Hematopoietic multipotent progenitor cell treated with erythropoietin and hydrocortisone succinate and interleukin-3 and kit ligand, for 4 days (in vitro differentiated cells): ENCODE results near the gene GIT2.

ENCODE experiments used
- DNase-seq: peaks from one replicate; pipeline ENCODE4 v3.0.0-alpha.2; 2015

The GIT2 gene

DNA sequence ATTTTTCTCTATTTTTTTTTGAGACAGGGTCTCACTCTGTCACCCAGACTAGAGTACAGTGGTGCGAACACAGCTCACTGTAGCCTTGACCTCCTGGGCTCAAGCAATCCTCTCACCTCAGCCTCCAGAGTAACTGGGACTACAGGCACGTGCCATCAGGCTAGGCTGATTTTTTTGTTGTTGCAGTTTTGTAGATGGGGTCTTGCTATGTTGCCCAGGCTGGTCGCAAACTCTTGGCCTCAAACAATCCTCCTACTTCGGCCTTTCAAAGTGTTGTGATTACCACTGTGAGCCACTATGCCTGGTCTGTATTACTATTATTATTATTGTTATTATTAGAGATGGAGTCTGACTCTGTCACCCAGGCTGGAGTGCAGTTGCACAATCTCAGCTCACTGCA, 23.3 kb downstream of the GIT2 start:
- DNase-seq: no peak

- no peak for DNase-seq
These were observed 27.4 kb downstream of the GIT2 start for GRCh38 chr12:109968801-109969200.

DNA sequence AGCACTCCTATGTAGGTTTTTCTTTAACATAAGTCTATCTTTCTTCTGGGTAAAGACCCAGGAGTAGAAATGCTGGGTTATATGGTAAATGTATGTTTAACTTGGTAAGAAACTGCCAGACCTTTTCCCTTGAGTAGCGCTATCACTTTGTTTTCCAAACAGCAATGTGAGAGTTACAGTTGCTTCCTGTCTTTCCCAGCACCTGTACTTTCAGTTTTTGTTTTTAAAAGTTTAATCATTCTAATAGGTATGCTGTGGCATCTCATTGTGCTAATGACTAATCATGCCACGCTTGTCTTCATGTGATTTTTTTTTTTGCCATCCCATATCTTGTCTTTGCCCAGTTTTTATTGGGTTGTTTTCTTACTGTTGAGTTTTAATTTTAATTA, 28.1 kb downstream of the GIT2 start:
- DNase-seq: no peak

- DNase-seq: no peak
These were observed 28.7 kb downstream of the GIT2 start for GRCh38 chr12:109967383-109968031.

DNA sequence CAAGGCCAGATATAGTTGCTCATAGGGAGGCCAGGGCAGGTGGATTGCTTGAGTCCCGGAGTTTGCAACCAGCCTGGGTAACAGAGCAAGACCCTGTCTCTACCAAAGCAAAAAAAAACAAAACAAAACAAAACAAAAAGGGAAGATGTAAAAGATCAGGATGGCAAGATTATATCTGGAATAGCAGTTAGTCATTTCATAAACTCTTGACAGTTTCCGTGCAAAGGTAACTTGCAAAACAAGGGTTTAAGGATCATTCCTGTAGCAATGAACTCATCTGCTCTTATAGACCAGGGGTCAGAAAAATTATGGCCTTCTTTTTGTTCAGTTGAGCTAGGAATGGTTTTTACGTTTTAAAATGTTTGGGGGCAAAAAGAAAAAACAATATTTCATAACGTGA, 29.6 kb downstream of the GIT2 start:
- DNase-seq: no peak

DNA sequence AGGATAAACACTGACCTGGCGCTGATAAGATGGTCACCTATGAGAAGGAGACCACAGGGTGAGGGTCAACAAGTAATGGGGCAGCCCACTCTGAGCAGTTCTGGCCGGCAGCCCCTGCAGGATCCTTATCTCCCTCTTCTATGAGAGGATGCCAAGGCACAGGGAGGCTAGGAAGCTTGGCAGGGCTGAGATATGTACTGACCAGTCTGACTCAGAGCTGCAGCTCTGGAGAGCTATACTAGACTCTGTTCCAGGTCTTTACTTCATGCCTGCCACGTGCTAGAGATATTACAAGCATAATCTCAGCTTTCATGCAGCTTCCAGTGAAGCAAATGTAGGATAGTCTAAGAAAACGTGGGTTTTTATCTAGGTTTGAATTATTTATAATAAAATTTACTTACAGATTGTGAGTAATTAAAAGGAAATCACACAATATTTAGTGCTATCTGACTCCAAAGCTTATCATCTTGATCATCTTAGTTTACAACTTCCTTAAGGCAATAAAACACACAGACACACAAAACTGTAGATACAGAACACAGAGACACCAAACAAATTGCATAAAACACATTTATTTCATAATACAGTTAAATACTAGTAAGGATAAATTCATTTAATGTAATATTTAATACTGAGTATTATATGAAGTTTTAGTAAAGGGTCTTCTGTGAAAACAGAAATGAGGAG, 32.3 kb downstream of the GIT2 start:
- no peak for DNase-seq

- DNase-seq: no peak
These were observed 32.8 kb downstream of the GIT2 start for GRCh38 chr12:109963330-109963729.

- no peak for DNase-seq
These were observed 33.8 kb downstream of the GIT2 start for GRCh38 chr12:109962398-109962797.

GRCh38 chr12:109961612-109962011, 34.6 kb downstream of the GIT2 start:
- DNase-seq: no peak

- DNase-seq: no peak
These were observed 35.0 kb downstream of the GIT2 start for GRCh38 chr12:109961201-109961600.

DNA sequence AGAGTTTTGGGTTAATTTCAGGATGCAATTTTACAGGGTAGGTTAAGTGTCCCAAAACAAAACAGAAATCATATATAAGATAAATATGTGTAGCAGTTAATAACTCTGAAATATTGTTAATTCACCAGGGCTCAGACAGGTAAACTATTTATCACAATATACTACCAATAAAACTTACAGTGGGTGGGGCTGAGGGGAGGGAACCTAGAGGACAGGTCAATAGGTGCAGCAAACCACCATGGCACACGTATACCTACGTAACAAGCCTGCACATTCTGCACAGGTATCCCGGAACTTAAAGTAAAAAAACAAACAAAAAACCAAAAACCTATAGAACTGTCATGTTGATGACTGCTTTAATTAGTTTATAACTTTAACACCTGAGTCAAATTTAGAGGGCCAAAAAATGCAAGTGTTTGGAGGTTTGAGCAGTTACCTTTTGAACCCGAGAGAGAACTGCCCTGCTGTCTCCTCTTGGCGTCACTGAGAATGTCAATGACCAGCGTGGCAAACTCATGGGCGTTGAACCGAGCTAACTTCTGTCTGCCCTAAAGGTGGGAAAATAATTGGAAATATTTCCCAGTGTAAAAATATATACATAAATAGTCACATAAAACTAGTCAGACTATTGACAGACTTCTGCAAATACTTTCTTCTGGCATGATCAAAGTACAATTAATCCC, 36.6 kb downstream of the GIT2 start:
- DNase-seq: no peak

DNA sequence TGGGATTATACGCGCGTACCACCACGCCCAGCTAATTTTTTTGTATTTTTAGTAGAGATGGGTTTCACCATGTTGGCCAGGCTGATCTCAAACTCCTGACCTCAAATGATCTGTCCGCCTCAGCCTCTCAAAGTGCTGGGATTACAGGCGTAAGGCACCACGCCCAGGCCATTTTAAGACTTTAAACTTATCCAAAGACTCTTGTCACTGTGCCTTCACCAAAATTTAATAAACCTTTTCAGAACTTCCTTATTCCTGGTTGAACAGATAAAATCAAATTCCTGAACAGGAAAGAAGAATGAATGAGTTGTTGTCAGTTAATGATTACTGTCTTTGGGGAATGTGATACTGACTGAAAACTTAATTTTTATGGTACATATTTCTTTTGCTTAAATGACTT, 37.8 kb downstream of the GIT2 start:
- no peak for DNase-seq

DNA sequence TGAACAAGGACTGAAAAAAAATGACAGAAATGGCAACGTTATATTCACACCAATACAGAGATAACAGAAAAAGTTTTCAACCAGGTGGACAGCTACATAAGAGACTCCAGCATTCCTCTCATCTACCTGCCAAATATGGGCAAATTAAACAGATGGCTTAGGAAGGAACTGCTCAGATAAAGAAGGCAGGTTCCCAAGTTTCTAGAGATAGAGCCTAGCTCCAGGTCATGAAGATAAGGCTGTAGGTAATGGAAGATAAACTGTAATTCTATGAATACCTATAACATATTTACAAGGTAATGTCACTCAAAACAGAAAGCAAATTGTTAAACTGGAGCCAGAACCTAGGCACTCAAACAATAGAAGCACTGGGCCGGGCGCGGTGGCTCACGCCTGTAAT, 42.5 kb downstream of the GIT2 start:
- no peak for DNase-seq

GRCh38 chr12:109952873-109953272, 43.3 kb downstream of the GIT2 start:
- no peak for DNase-seq

DNA sequence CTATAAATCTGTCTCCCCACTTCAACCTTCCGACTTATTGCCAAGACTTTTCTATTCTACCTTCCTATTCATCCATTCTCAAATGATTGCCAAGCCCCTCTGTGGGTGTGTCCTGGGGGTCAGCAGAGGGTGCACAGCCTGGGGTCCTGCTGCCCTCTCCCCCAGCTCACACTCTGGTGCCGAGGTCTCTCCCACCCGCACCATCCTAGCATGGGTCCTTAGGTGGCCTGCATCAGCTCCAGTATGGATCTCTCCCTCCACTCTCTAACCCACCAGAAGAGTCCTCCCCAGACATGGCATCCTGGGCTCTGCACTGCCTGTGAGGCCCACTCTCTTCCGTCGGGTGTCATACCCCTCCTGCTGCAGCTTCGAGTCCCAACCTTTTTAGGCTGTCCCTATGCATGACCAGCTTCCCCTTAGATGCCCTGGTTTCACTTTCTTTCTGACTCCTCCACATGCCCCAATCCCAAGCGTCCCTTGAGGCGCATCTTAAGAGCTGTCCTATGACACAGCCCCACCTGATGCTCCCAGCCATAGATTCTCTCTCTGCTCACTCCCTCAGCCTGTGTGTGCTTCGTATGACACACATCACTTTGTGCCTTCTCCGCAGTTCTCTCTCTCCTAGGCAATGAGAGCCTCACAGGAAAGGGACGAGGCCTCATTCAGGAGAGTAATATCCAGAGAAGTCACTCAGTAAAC, 43.9 kb downstream of the GIT2 start:
- no peak for DNase-seq

GRCh38 chr12:109951751-109952150, 44.4 kb downstream of the GIT2 start:
- no peak for DNase-seq

DNA sequence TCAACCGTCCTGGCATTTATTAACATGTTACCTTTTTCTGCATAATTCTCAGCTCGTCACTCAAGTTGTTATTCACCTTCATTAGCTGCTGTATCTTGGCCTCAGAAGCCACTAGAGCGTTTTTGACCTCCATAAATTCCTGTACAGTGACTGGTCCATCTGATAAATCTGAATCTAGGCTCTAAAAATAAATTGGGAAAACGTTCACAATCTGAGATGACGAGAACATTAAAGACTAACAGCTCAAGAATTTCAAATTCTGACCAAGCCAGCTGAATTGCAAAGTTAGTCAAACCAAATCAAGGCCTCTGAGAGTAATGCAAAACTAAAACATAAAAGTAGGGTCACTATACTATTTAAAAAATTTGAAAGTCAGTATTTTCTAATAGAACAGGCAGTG, 45.0 kb downstream of the GIT2 start:
- DNase-seq: no peak

GRCh38 chr12:109950625-109951024, 45.5 kb downstream of the GIT2 start:
- no peak for DNase-seq

DNA sequence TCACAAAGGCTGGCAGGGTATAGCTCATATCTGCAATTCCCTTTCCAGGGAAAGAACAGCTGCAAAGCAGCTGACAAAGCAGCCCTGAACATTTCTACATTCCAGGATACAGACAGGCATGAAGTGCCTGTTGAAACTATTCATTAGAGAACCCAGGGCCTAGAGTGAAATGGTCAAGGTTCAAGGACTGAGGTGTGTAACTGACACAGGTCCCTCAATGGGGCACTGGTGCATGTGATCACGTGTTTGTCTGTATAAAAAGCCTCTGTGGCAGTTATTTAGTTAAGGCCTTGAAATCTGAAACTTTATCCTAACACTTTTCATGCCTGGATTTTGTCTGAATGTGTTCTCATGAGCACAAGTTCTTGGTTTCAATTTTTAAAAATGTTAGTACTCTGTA, 47.1 kb downstream of the GIT2 start:
- DNase-seq: no peak

- DNase-seq: no peak
These were observed 47.8 kb downstream of the GIT2 start for GRCh38 chr12:109948368-109948767.

GRCh38 chr12:109947521-109947920, 48.6 kb downstream of the GIT2 start:
- peak; percentile 74 for DNase-seq

DNA sequence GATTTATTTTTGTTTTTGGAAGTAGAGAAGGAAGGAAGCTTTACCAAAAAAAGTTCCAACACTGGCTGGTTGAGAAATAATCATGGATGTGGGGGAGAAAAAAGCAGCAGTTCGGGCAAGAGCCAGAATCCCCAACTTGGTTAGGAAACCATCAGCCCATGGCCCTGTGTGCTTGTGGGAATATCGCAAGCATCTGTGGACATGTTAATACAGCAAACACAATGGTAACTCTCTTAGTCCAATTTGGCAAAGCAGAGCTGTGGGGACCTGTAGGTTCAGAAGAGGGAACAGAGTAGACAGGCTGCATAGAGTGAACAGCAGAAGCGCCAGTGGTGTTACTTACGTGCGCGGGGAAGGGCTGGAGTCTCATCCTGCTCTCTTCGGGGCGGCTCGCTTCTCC, 49.3 kb downstream of the GIT2 start:
- no peak for DNase-seq

GRCh38 chr12:109946505-109946904, 49.7 kb downstream of the GIT2 start:
- DNase-seq: peak; percentile 58
